Fibroblast of lung (primary cell): ENCODE results near the gene TMEM161B.

Source experiments
- EZH2 ChIP-seq: IDR thresholded peaks from 2 replicates; pipeline ENCODE4 v1.5.1; 2012; ENCODE audit warnings: low read length, control low read depth, mild to moderate bottlenecking; ENCODE audit errors: missing control alignments
- TF ChIP-seq, protein P1 (sequence below), 2 donors: IDR thresholded peaks in 1 of 2; conservative IDR thresholded peaks in 1 of 2; 1 replicate in 1 of 2; 2 replicates in 1 of 2; pipeline ENCODE4 v1.5.1; 2011 to 2012; ENCODE audit warnings: low read length in 2 of 2, control low read depth in 1 of 2, inconsistent platforms in 1 of 2, low read depth in 1 of 2, mild to moderate bottlenecking in 1 of 2

DNA sequence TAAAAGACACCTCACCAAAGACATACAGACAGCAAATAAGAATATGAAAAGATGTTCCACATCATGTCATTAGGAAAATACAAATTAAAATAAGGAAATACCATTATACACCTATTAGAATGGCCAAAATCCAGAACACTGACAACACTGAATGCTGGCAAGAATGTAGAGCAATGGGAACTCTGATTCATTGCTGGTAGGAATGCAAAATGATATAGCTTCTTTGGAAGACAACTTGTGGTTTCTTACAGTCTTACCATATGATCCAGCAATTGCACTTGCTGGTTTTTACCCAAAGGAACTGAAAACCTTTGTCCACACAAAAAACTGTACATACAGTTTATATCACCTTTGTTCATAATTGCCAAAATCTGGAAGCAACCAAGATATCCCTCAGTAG lies 6.5 kb downstream of the TMEM161B start:
- TF ChIP-seq, protein P1, sequence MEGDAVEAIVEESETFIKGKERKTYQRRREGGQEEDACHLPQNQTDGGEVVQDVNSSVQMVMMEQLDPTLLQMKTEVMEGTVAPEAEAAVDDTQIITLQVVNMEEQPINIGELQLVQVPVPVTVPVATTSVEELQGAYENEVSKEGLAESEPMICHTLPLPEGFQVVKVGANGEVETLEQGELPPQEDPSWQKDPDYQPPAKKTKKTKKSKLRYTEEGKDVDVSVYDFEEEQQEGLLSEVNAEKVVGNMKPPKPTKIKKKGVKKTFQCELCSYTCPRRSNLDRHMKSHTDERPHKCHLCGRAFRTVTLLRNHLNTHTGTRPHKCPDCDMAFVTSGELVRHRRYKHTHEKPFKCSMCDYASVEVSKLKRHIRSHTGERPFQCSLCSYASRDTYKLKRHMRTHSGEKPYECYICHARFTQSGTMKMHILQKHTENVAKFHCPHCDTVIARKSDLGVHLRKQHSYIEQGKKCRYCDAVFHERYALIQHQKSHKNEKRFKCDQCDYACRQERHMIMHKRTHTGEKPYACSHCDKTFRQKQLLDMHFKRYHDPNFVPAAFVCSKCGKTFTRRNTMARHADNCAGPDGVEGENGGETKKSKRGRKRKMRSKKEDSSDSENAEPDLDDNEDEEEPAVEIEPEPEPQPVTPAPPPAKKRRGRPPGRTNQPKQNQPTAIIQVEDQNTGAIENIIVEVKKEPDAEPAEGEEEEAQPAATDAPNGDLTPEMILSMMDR (conservative IDR thresholded peaks at IDR 0.05 in 1 of 2, IDR thresholded peaks at IDR 0.05 in 1 of 2; ENCODE audit: low read depth in 1 of 2, low read length in 2 of 2), result no peak
- no peak for TF ChIP-seq EZH2
